Esophagus muscularis mucosa (tissue), 4 donors: Measurements from ENCODE around the gene RABL6.

Source experiments
- EP300 ChIP-seq: sonication (generic); formaldehyde crosslinking; IDR thresholded peaks from one replicate; pipeline ENCODE4 v1.6.1; 2017; ENCODE audit warnings: antibody characterized with exemption
- POLR2A ChIP-seq: fragments of 450-650 bp; IDR thresholded peaks from one replicate; pipeline ENCODE4 v1.6.1; 2017; ENCODE audit warnings: antibody characterized with exemption, moderate library complexity, mild to moderate bottlenecking, low read depth
- POLR2AphosphoS5 ChIP-seq, 2 donors: sonication (generic); formaldehyde crosslinking; IDR thresholded peaks; one replicate each; pipeline ENCODE4 v1.6.1; 2017; ENCODE audit warnings: antibody characterized with exemption in 2 of 2
- TF ChIP-seq, protein P1 (sequence below), 3 experiments: fragments of 200-600 bp in 2 of 3; fragments of 450-650 bp in 1 of 3; sonication (generic) in 2 of 3; IDR thresholded peaks; one replicate each; pipeline ENCODE4 v1.5.1; 2017 to 2019; ENCODE audit warnings: antibody characterized with exemption in 3 of 3, mild to moderate bottlenecking in 2 of 3, moderate library complexity in 1 of 3

DNA sequence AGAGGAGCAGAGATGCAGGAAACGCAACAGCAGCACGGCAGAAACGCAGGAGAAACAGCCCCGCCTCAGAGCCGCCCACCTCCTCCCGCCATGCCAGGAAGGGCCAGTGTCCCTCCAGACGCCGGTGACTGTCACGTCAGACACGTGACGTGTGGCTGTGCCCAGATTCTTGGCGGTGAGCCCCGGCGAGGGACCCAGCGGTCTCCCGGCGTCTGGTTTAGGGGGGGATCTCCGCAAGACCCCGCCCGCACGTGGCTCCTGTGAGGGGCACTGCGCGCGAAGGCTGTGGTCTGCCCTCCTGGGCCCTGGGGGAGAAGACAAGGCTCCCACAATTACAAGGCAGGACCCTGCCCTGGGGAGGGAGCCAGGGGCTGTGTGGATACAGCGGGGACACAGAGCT, 47.3 kb upstream of the RABL6 start:
- TF ChIP-seq POLR2A (no peak), POLR2AphosphoS5 (IDR thresholded peaks at IDR 0.05) (no peak), EP300 (no peak)
- TF ChIP-seq, protein P1, sequence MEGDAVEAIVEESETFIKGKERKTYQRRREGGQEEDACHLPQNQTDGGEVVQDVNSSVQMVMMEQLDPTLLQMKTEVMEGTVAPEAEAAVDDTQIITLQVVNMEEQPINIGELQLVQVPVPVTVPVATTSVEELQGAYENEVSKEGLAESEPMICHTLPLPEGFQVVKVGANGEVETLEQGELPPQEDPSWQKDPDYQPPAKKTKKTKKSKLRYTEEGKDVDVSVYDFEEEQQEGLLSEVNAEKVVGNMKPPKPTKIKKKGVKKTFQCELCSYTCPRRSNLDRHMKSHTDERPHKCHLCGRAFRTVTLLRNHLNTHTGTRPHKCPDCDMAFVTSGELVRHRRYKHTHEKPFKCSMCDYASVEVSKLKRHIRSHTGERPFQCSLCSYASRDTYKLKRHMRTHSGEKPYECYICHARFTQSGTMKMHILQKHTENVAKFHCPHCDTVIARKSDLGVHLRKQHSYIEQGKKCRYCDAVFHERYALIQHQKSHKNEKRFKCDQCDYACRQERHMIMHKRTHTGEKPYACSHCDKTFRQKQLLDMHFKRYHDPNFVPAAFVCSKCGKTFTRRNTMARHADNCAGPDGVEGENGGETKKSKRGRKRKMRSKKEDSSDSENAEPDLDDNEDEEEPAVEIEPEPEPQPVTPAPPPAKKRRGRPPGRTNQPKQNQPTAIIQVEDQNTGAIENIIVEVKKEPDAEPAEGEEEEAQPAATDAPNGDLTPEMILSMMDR (IDR thresholded peaks at IDR 0.05), result no peak
